Measurements from ENCODE around the gene ZDHHC23.

Gene ZDHHC23

GRCh38 chr3:114011059-114011797, 63.4 kb downstream of the ZDHHC23 start:
- DNase-seq = no peak
